Liver (tissue), 9 donors: Measurements from ENCODE around the gene PAPPA2. TPM values are rescaled to one million over a fixed set of nuclear protein-coding genes. Genes with fewer than 3 reads are reported as not detected.

ENCODE experiments used
- DNase-seq: peaks from one replicate; pipeline ENCODE4 v3.0.0-alpha.2; 2017; ENCODE audit warnings: low spot score
- H3K27ac ChIP-seq, 2 donors: one replicate each; pipeline ENCODE4 v1.7.0; 2013; ENCODE audit warnings: inconsistent platforms in 2 of 2, low read length in 2 of 2, control low read depth in 1 of 2, low read depth in 1 of 2, mild to moderate bottlenecking in 1 of 2
- H3K27me3 ChIP-seq, 4 donors: one replicate each; pipeline versions ENCODE4 v1.6.1 to v1.7.0; 2013; ENCODE audit warnings: low read length in 3 of 4, inconsistent platforms in 1 of 4, mild to moderate bottlenecking in 1 of 4, moderate library complexity in 1 of 4; ENCODE audit not compliant: control insufficient read depth in 4 of 4, insufficient read depth in 4 of 4
- H3K36me3 ChIP-seq, 4 donors: one replicate each; pipeline versions ENCODE4 v1.6.1 to v1.7.0; 2013; ENCODE audit warnings: low read length in 3 of 4, mild to moderate bottlenecking in 3 of 4, low read depth in 1 of 4, moderate library complexity in 1 of 4; ENCODE audit not compliant: control insufficient read depth in 4 of 4, insufficient read depth in 3 of 4
- H3K4me1 ChIP-seq, 4 donors: one replicate each; pipeline versions ENCODE4 v1.6.1 to v1.7.0; 2013; ENCODE audit warnings: low read length in 3 of 4, mild to moderate bottlenecking in 3 of 4, moderate library complexity in 1 of 4; ENCODE audit not compliant: control insufficient read depth in 4 of 4, insufficient read depth in 4 of 4
- H3K4me3 ChIP-seq, 3 donors: one replicate each; pipeline versions ENCODE4 v1.6.1 to v1.7.0; 2013; ENCODE audit warnings: low read length in 3 of 3, control low read depth in 1 of 3, low read depth in 1 of 3, mild to moderate bottlenecking in 1 of 3
- H3K9ac ChIP-seq, 2 donors: one replicate each; pipeline ENCODE4 v1.7.0; 2013; ENCODE audit warnings: low read length in 2 of 2, mild to moderate bottlenecking in 2 of 2, moderate library complexity in 2 of 2, control low read depth in 1 of 2, low read depth in 1 of 2
- H3K9me3 ChIP-seq, 4 donors: one replicate each; pipeline versions ENCODE4 v1.6.1 to v1.7.0; 2013; ENCODE audit warnings: low read length in 3 of 4; ENCODE audit not compliant: control insufficient read depth in 4 of 4
- FOXA1 ChIP-seq: IDR thresholded peaks from 2 replicates; pipeline ENCODE4 v1.6.1; 2016; ENCODE audit warnings: antibody characterized with exemption
- GABPA ChIP-seq, 2 donors: IDR thresholded peaks in 1 of 2; conservative IDR thresholded peaks in 1 of 2; 2 replicates each; pipeline ENCODE4 v1.6.1; 2016; ENCODE audit warnings: antibody characterized with exemption in 2 of 2, mild to moderate bottlenecking in 1 of 2, moderate library complexity in 1 of 2
- HNF4G ChIP-seq: IDR thresholded peaks from 2 replicates; pipeline ENCODE4 v1.6.1; 2016; ENCODE audit warnings: antibody characterized with exemption
- JUND ChIP-seq, 2 donors: IDR thresholded peaks; 2 replicates each; pipeline ENCODE4 v1.6.1; 2016; ENCODE audit warnings: antibody characterized with exemption in 2 of 2
- NR2F2 ChIP-seq: IDR thresholded peaks from 2 replicates; pipeline ENCODE4 v1.6.1; 2016; ENCODE audit warnings: antibody characterized with exemption
- RAD21 ChIP-seq, 2 donors: IDR thresholded peaks; 2 replicates each; pipeline ENCODE4 v1.6.1; 2016; ENCODE audit warnings: antibody characterized with exemption in 2 of 2, mild to moderate bottlenecking in 2 of 2
- RXRA ChIP-seq, 2 donors: IDR thresholded peaks; 2 replicates each; pipeline ENCODE4 v1.6.1; 2017 to 2018; ENCODE audit warnings: antibody characterized with exemption in 2 of 2, mild to moderate bottlenecking in 1 of 2
- SP1 ChIP-seq: IDR thresholded peaks from 2 replicates; pipeline ENCODE4 v1.6.1; 2018; ENCODE audit warnings: antibody characterized with exemption, mild to moderate bottlenecking
- TAF1 ChIP-seq: conservative IDR thresholded peaks from 2 replicates; pipeline ENCODE4 v1.6.1; 2016; ENCODE audit warnings: antibody characterized with exemption, mild to moderate bottlenecking
- YY1 ChIP-seq: IDR thresholded peaks from 2 replicates; pipeline ENCODE4 v1.6.1; 2016; ENCODE audit warnings: antibody characterized with exemption, mild to moderate bottlenecking
- WGBS: extraction: QIAGEN DNeasy Blood & Tissue Kit; methylation state at CpG from one replicate; pipeline ENCODE4 v1.1.7; 2013; 5-methylcytosine and 5-hydroxymethylcytosine counted together
- polyA plus RNA-seq, 2 donors: library from polyadenylated mRNA; stranded (reverse) in 1 of 2; unstranded in 1 of 2; fragments of 200-250 nt in 1 of 2; fragments of >200 nt in 1 of 2; fragmentation: Nextera tagmentation in 1 of 2; extraction: Ambion mirVana in 1 of 2; gene quantifications; one replicate each; pipeline versions ENCODE4 v1.2.1 to v1.2.3, GENCODE V29; 2013 to 2015
- total RNA-seq, 2 donors: library from RNA; depleted of rRNA; stranded (reverse); fragments of >200 nt; gene quantifications; one replicate each; pipeline ENCODE4 v1.2.3, GENCODE V29; 2014
- TF ChIP-seq, protein P1 (sequence below): IDR thresholded peaks from 2 replicates; pipeline ENCODE4 v1.6.1; 2016; ENCODE audit warnings: antibody characterized with exemption
- TF ChIP-seq, protein P2 (sequence below): fragments of 150-350 bp; IDR thresholded peaks from 2 replicates; pipeline ENCODE4 v1.5.1; 2017; ENCODE audit warnings: improper control_type of control experiment, low read depth, low read length; ENCODE audit not compliant: missing input control
- TF ChIP-seq, protein P3 (sequence below): IDR thresholded peaks from 2 replicates; pipeline ENCODE4 v1.6.1; 2016; ENCODE audit warnings: antibody characterized with exemption, mild to moderate bottlenecking
- TF ChIP-seq, protein P4 (sequence below): IDR thresholded peaks from 2 replicates; pipeline ENCODE4 v1.6.1; 2016; ENCODE audit warnings: antibody characterized with exemption
- donor health status: healthy.
- donor health status: healthy.
- donor health status: healthy.
- donor health status: healthy.
- donor health status: healthy.

The PAPPA2 gene
- total and polyA plus RNA-seq, 4 donors = 0.19 to 27.2 (median 13.4) TPM

DNA sequence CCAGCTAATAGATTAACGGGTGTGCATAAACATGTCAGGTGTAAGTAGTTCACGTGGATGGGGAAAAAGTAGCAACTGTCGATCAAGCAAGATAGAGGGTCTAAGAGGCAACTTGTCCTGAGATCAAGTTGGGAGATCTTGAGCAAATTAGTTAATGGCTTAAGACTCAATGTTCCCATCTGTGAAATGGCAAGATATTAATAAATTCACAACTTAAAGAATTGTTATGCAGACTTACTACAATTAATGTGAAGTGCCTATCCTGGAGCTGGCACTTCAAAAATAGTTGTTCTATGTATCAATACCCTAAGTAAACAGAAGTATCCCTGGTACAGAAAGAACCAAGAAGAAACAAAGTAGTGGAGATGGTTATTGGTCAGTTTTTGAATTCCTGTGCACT lies 389.1 kb downstream of the PAPPA2 start:
- Histone ChIP-seq H3K4me1 (no peaks in the 10 kb centered on the region), H3K36me3 (no peaks in the 10 kb centered on the region), H3K9ac (no peak overlapping the region), H3K27me3 (no peaks in the 10 kb centered on the region), H3K4me3 (no peak overlapping the region), H3K27ac (no peak overlapping the region), H3K9me3 (no peaks in the 10 kb centered on the region)
- TF ChIP-seq YY1 (no peak), FOXA1 (no peak), NR2F2 (no peak), SP1 (no peak), GABPA (IDR thresholded peaks at IDR 0.05 in 1 of 2, conservative IDR thresholded peaks at IDR 0.05 in 1 of 2) (no peak), TAF1 (no peak), HNF4G (no peak), RXRA (IDR thresholded peaks at IDR 0.05) (no peak)
- TF ChIP-seq, protein P1, sequence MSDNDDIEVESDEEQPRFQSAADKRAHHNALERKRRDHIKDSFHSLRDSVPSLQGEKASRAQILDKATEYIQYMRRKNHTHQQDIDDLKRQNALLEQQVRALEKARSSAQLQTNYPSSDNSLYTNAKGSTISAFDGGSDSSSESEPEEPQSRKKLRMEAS = no peak
- 90% methylated on average over 3 of the region's 3 CpGs for WGBS
- no peak for DNase-seq

DNA sequence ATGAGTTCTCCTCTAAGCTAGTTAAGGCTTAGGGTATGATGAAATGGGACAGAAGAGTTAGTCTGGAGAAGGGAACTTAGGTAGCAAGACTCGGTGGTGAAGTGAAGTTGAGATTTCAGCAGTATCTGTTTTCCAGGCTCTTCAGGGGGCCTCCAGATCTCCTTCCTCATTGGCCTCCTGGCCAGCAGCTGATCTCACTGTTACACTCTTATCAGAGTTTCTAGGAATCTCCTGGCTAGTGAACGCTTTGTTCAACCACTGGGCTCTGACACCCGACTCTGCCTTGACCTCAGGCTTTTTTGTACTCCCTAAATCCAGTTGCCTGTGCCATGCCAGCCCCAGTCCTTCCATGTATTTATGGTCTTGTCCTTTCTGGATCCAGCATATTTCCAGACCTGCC lies 390.5 kb downstream of the PAPPA2 start:
- 71% methylated on average over 3 of the region's 3 CpGs for WGBS

More for the DNA sequence above, 390.5 kb downstream of the PAPPA2 start:
- no peak overlapping the region for H3K27ac ChIP-seq
- H3K4me3 ChIP-seq = no peak overlapping the region
- TF ChIP-seq, protein P2, sequence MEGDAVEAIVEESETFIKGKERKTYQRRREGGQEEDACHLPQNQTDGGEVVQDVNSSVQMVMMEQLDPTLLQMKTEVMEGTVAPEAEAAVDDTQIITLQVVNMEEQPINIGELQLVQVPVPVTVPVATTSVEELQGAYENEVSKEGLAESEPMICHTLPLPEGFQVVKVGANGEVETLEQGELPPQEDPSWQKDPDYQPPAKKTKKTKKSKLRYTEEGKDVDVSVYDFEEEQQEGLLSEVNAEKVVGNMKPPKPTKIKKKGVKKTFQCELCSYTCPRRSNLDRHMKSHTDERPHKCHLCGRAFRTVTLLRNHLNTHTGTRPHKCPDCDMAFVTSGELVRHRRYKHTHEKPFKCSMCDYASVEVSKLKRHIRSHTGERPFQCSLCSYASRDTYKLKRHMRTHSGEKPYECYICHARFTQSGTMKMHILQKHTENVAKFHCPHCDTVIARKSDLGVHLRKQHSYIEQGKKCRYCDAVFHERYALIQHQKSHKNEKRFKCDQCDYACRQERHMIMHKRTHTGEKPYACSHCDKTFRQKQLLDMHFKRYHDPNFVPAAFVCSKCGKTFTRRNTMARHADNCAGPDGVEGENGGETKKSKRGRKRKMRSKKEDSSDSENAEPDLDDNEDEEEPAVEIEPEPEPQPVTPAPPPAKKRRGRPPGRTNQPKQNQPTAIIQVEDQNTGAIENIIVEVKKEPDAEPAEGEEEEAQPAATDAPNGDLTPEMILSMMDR = no peak
- TF ChIP-seq HNF4G = no peak
- TF ChIP-seq, protein P3, sequence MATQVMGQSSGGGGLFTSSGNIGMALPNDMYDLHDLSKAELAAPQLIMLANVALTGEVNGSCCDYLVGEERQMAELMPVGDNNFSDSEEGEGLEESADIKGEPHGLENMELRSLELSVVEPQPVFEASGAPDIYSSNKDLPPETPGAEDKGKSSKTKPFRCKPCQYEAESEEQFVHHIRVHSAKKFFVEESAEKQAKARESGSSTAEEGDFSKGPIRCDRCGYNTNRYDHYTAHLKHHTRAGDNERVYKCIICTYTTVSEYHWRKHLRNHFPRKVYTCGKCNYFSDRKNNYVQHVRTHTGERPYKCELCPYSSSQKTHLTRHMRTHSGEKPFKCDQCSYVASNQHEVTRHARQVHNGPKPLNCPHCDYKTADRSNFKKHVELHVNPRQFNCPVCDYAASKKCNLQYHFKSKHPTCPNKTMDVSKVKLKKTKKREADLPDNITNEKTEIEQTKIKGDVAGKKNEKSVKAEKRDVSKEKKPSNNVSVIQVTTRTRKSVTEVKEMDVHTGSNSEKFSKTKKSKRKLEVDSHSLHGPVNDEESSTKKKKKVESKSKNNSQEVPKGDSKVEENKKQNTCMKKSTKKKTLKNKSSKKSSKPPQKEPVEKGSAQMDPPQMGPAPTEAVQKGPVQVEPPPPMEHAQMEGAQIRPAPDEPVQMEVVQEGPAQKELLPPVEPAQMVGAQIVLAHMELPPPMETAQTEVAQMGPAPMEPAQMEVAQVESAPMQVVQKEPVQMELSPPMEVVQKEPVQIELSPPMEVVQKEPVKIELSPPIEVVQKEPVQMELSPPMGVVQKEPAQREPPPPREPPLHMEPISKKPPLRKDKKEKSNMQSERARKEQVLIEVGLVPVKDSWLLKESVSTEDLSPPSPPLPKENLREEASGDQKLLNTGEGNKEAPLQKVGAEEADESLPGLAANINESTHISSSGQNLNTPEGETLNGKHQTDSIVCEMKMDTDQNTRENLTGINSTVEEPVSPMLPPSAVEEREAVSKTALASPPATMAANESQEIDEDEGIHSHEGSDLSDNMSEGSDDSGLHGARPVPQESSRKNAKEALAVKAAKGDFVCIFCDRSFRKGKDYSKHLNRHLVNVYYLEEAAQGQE = no peak
- no peak for TF ChIP-seq JUND (IDR thresholded peaks at IDR 0.05)
- TF ChIP-seq NR2F2 = no peak
- TF ChIP-seq RAD21 (IDR thresholded peaks at IDR 0.05) = no peak
- TF ChIP-seq, protein P4, sequence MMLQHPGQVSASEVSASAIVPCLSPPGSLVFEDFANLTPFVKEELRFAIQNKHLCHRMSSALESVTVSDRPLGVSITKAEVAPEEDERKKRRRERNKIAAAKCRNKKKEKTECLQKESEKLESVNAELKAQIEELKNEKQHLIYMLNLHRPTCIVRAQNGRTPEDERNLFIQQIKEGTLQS = no peak
- no peak for TF ChIP-seq RXRA (IDR thresholded peaks at IDR 0.05)
- H3K36me3 ChIP-seq = no peaks in the 10 kb centered on the region
- no peak overlapping the region for H3K9ac ChIP-seq
- no peaks in the 10 kb centered on the region for H3K27me3 ChIP-seq
- H3K9me3 ChIP-seq = no peaks in the 10 kb centered on the region
- no peak for DNase-seq
- no peaks in the 10 kb centered on the region for H3K4me1 ChIP-seq
